GM19467 (cell line): ENCODE results near the gene IFNA13.
A peak's percentile ranks its signal among the peaks of the same experiment; 100 is the strongest.
"Not testable (repeated sequence)": the region's sequence is repeated elsewhere in the genome, so short reads cannot be mapped to it uniquely, and the experiment has no call there.

Experiments
- ATAC-seq: cut with Tn5 transposase; IDR thresholded peaks from one replicate; pipeline ENCODE4 v1.9.1; 2021; ENCODE audit warnings: mild to moderate bottlenecking, moderate library complexity; ENCODE audit not compliant: unreplicated experiment

IFNA13 gene

DNA sequence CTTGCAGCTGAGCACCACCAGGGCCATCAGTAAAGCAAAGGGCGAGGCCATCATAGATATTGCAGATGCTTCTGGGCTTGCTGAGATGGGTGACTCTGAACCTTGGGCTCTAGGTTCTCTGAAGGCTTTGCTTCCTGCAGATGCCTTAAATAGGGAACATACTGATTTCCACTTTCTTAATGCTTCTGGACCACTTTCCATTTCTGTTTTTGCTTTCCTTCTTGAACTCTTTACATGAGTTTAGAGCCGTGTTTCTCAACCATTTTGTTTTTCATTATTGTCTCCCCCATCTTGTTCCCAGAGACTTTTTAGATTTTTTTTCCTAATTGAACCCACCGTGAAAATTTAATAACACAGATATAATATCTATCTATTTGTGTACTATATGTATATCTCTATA, at the start of gene IFNA13:
TSS of gene IFNA13 (minus strand) at position 101 of the 400 bp plus-strand sequence. CDS start at position 54, 47 bp downstream.
- ATAC-seq = no peak

DNA sequence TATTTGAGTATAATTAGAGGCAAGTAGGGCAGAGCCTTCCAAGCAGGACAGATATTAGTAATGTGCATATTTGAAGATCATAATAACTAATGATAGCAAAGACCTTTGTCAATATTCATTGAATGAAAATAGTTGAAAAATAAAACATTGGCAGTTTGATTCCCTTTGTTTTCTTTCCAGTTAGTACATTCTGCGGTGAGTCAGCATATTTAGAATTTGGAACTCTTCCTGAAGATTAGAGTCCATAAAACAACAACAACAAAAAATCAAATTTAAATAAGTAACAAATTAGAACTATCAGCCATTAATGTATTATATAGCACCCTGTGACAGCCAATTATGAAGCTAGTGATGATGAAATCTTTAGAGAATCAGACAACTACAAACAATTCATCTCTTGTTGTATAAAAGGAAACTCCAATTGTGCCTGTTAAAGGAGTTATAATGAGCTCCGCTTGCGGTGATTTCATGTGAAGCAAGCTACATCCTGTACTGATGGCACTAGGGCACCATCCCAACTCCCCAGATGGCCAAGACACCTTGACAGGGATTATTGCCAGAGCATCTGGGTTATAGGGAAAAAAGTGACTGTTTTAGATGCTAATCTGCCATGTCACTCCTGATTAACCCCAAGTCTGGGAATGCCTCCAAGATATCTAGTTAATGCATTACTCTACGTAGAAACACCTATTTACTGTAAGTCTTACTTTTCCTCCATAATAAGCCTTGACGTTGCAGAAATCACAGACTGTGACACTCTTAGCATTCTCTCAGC, 47.8 kb upstream of the IFNA13 start:
- no peak for ATAC-seq

DNA sequence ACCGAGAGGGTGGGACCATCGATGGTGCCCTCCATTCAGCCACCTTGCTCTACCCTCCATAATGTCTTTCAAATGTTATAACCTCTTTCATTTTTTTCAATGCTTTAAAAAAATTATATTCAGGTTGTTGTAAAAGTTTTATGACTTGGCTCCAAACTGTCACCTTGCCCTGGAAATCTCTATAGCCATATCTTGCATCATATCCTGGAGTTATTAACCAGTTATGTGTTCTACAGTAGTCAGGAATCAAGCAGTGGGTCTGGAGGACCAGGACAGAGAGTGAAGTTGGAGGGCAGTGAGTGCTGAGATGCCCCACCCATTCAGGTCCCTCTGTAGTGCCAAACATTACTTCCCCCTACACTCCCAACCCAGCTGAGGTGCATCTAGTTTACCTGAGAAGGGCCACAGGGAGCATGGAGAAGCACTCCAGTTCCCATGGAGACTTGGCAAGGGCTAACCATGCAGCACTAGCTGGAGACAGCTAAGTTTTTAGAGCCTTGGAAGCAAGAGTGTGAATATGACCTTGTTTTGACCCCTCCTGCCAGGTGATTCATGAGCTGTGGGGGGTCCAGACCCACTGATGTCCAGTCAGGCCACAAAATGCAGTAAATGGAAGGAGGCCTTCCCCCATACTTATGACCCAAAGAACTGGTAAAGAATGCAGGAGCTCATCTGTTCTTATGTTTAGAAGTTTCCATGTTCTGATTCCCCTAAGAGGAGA, 46.5 kb upstream of the IFNA13 start:
- no peak for ATAC-seq

DNA sequence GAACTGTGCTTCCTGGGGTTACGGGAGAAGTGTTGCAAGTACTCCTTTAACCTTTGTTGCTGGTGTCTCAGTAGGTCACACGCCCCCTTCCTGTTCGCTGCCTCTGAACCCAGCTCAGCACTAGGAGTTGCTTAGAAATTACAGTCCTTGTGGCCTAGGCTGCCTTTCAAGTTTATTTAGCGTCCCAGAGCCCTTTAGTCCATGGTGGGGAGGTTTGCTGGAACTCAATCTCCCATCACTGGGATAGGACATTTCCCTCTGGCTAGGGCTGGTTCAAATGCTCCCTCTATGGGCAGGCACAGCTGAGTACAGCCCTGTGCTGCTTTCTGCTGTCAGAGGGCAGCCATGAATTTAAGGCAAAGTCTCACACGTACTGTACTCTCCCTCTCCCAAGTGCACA, 45.8 kb upstream of the IFNA13 start:
- no peak for ATAC-seq

DNA sequence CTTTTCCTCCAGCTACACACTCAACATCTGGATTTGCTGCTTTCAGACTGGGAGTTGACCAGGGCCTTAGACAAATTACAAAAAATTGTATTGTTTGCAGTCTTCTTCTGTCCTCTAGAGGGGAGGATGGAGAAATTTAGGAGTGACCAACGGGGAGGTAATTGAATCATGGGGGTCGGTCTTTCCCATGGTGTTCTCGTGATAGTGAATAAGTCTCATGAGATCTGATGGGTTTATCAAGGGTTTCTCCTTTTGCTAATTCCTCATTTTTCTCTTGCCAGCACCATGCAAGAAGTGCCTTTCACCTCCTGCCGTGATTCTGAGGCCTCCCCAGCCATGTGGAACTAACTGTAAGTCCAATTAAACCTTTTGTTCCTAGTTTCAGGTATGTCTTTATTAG, 45.3 kb upstream of the IFNA13 start:
- no peak for ATAC-seq

DNA sequence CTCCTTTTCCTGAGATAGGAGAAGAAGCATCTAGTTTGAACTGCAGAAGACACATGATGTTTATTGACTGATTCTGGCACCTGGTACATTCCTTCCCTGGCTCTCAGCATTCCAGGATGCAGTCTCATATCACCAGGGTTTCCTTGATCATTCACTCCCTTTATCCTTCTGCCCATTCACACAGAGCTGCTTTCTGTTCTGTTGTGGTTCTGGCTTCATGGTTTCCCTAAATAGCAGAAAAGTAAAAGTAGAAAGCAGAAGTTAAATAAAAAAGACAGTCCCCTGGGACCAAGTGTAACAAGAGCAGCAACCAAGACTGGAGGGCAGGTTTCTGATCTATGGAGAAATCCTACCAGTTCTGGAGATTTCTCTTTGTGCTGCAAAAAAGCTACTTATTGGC, 44.2 kb upstream of the IFNA13 start:
- no peak for ATAC-seq

DNA sequence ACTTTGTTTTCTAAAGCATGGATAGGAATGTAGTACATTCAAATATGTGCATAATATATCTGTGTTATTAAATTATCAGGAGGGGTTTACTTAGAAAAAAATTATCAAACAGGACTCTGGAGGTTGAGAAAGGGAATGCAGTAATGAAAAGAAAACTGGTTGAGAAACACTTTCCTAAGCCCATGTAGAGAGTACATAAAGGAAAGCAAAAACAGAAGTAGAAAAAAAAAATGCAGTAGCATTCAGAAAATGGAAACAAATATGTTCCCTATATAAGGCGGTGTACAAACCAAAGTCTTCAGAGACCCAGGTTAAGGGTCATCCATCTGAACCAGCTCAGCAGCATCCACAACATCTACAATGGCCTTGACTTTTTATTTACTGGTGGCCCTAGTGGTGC, 41.0 kb upstream of the IFNA13 start, which contains the start of gene IFNA8:
TSS of gene IFNA8 (plus strand) at position 301 of the 400 bp plus-strand sequence. CDS start at position 361, 60 bp downstream.
- no peak for ATAC-seq

DNA sequence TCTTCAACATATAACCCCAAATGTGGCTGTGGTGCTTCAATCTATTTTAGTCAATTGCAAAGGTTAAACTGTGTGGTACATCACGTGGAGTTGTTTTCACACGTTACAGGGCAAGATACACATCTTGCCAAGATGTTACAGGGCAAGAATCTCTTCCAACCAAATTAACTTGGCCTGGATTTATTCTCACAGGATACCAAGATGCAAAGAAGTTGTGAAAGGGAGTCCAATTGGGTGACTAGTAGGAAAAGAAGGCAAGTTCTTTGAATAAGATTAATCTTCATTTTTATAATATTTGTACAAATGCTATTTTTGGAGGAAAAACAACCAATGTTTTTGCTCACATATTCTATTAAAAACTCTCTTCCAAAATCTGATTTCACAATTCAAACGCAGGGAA, 36.3 kb upstream of the IFNA13 start:
- ATAC-seq = no peak

DNA sequence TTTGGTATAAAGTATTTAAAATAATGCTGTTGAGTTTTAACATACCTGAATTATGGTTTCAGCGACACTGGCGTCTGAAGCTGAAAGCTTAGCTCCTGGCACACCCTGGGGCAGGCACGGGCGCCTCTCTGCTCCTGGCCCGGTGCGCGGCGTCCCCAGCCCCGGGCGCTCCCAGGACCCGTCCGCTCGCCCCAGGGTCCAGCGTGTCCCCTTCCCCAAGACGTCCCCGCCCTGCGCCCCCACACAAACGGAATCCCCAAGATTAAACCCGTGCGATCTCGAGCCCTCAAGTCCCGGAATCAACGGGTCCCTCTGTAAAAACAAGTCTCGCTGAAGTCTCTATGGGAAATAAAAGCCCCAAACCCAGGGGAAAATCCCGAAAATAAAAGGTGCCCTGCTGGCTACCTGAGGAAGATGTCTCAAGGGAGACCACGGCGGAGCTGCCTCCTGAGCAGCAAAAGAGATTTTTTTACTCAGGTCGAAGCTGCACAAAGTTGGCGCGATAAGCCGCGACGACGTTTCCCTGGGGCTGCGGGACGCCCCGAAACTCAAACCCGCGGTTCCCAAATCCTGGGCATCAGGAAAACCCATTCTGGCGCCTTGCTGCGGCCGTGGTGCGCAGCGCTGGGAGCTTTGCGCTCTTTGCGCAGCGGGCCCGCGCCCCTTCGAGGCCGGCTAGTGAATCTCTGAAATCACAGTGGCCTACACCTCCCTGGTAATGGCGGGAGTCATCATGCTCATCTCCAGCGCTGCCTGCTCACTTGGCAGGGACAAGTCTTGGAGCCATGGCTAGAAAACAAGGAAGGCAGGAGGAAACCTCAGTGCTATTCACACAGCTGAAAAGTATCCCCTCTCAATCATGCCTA, 34.8 kb upstream of the IFNA13 start:
- peak; percentile 65 for ATAC-seq

DNA sequence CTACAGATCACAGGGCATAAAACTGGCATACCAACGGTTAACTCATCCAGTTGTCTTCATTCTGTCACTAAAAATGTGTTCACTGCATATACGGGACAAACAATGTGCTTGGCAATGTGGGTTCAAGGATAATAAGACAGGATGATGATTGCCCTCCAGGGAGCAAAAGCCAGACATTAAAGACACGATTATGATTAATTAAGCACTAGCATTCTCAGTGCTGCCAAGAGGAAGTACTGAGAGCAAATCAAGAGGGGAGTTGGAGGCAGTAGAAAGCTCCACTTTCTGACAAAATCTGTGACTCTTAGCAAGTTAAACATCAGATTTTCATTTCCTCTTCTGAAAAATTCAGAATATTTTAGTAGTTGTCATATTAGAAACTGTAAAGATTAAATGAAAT, 32.1 kb upstream of the IFNA13 start:
- ATAC-seq = no peak

DNA sequence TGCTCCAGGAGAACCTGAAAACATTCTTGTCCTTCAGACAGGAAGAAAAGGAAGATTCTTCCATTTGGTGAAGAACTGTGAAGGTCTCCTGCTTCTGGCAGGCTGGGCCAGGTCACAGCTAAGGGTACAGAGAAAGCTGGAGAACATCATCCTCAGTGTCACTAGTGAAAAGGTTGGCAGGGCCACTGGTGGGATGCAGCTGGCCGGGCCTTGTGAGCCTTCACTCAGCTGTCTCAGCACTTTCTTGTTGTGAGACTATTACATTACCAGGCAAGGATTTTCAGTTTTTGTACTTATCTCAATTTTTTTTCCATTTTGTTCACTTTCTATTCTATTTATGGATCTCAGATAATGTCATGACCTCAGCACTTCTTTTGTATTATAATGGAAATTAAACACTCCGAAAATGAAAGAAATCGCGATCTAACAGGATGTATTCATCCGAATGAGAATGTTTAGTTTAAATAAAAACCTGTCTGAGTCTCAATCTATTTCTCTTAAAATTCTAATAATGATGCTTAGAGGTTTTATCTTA, 31.2 kb upstream of the IFNA13 start:
- ATAC-seq = no peak

DNA sequence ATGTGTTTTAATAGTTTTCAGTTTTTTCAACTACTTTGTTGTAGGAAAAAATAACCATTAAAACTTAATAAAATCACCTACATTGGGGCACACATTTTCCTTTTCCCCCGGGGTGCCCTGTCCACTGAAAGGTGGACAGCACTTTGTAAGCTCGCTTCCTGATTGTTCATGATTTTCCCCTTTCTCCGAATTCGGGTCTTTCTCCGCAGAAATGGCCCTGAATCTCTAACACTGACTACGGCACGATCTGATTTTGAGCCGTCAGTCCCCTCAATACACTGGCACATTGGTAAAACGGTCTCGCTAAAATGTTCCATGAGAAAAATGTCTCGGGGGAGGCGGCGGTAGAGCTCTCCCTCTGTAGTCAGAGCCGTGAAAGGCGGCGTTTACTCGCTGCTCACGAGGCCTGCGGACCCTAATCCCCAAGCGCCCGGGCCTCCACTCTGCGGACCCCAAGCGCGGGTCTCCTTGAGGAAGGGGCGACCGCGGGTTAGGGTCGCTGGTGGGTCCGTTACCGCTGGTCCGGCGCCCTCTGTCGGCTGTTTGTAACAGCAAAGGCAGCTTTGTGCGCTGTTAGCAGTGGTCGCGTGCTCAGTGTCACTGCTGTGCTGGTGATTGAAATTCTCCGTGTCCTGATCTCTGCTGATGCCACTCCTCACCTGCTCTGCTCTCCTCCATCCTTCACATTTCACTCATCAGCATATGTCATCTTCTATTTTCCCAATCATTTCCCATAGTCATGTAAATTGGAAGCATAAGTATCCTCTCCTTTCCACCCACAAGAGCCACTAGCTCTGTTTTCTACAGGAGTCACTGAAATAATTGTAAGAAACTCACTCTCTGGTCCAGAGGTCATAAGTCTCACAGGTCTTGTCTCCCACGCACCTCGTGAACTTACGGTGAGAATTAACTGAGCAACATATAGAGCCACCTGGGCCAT, 28.2 kb upstream of the IFNA13 start:
- peak; percentile 60 for ATAC-seq

DNA sequence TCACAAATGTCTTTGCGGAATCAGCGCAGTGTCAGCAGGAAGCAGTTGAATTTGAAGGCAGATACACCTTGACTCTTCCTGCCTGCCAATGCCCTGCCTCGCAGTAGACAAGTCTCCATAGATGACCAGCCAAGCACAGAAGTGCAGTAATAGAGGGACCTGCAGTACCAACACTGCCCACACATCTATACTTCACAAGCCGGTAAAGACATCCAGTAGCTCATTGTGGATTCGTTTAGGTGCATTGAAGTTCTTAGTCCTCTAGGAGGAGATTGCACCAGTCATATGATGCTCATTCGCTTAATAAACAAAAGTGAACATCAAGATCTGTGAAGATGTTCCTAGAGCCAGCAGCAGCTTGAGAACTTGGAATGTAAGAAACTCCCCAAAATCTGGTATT, 24.4 kb upstream of the IFNA13 start:
- ATAC-seq = peak; percentile 86

DNA sequence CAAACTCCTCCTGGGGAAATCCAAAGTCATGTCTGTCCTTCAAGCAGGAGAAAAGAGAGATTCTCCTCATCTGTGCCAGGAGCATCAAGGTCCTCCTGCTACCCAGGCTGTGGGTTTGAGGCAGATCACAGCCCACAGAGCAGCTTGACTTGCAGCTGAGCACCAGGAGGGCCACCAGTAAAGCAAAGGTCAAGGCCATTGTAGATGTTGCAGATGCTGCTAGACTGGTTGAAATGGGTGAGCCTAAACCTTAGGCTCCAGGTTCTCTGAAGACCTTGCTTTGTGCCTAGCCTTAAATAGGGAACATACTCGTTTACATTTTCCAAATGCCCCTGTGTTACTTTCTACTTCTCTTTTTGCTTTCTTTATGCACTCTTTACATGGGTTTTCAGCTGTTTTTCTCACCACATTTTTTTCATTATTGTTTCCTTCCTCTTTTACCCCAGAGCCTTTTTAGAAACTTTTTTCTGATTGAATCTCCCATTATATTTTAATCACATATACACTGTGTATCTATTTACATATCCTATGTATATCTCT, 17.3 kb upstream of the IFNA13 start, which contains the start of gene IFNA2:
TSS of gene IFNA2 (minus strand) at position 268 of the 540 bp plus-strand sequence. CDS start at position 199, 69 bp downstream.
- ATAC-seq = no peak

DNA sequence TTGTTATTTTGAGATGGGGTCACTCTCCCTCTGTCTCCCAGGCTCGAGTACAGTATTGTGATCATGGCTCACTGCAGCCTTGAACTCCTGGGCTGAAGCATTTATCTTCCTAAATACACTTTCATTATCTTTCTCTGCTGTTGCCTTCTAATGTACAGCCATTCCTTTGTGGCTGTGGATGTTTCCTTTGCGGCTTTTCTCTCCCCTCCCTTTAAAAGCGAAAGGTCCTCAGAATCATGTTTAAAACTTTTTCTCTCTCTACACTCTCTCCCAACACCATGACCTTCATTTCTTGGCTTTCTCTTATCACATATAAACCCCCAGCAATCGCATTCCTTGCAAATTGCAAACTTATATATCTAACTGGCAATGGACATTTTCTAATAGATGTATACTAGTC, 15.8 kb upstream of the IFNA13 start:
- no peak for ATAC-seq

DNA sequence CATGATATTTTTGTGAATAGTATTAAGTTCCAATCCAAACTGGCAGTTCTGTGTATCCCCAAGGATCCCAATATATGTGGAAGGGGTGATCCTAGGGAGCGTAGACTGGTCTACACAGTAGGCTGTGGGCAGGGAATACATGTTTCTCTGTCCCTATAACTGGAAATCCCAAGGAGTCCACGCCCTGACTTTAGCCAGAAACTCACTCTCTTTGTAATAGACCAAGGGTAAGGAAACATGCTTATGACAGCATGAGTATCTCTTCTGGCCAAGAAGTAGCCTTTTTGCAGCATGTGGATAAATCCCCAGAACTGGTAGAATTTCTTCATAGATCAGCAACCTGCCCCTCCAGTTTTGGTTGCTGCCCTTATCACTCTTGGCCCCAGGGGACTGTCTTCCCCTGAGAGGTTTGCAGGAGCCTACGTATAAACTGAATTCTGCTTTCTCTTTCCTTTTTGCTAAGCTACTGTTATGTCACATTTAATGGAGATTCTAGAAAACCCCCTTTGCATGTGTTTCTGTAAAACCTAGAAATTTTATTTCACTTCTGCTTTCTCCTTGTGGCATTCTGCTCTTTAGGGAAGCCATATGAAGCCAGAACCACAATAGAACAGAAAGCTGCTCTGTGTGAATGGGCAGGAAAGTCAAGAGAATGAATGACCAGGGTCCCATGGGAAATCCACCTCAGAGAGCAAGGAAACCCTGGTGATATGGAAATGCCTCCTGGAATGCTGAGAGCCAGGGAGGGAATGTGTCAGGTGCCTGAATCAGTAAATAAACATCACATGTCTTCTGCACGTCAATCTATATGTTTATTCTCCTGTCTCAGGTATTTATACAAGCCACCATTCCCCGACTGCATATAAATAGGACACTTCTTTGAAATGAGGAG, 13.8 kb upstream of the IFNA13 start:
- ATAC-seq = peak; percentile 97

DNA sequence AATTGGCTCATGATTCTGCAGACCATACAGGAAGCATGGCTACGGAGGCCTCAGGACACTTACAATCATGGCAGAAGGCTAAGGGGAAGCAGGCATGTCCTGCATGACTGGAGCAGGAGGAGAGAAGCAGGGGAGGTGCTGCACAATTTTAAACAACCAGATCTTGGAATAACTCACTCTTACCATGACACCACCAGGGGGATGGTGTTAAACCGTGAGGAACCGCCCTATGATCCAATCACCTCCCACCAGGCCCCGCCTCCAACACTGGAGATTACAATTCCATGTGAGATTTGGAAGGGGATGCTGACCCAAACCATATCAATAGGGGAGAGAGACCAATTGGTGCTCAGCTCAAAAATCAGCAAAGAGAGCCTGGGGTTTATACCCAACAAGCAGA, 3.6 kb upstream of the IFNA13 start:
- not testable (repeated sequence) for ATAC-seq

DNA sequence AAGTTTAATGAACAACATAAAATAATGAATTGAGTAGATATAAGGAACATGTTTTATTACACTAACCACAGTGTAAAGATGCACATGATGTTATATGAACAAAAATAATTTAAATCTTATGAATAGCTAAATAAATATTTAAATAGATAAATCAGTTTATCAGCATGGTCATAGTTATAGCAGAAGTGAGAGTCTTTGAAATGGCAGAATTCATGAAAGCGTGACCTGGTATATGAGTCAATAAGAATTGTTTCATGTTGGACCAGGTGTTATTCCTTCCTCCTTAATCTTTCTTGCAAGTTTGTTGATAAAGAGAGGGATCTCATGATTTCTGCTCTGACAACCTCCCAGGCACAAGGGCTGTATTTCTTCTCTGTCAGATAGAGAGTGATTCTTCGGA, 688 bp downstream of the IFNA13 start:
- ATAC-seq = peak; percentile 84

DNA sequence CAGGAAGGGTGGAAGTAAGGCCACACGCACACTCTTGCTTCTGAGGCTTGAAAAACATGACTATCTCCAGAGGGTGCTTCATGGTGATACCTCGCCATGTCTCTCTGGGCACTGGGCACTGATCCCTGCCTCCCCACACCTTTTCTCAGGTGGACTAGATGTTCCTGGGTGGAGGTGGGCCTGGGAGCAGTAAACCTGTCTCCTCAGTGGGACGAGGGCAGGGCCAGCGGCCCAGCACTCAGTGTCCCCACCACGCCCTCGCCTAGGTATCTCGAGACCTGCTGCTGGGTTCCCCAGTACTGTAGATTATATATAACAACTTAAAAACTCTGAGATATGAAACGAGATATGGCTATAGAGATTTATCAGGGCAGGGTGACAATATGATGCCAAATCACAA, 5.6 kb downstream of the IFNA13 start:
- no peak for ATAC-seq
